Liver (tissue), 9 donors: ENCODE results near the gene PRSS33. TPM values are rescaled to one million over a fixed set of nuclear protein-coding genes. Genes with fewer than 3 reads are reported as not detected.

ENCODE experiments used
- DNase-seq: peaks from one replicate; pipeline ENCODE4 v3.0.0-alpha.2; 2017; ENCODE audit warnings: low spot score
- H3K27ac ChIP-seq, 2 donors: one replicate each; pipeline ENCODE4 v1.7.0; 2013; ENCODE audit warnings: inconsistent platforms in 2 of 2, low read length in 2 of 2, control low read depth in 1 of 2, low read depth in 1 of 2, mild to moderate bottlenecking in 1 of 2
- H3K27me3 ChIP-seq, 4 donors: one replicate each; pipeline versions ENCODE4 v1.6.1 to v1.7.0; 2013; ENCODE audit warnings: low read length in 3 of 4, inconsistent platforms in 1 of 4, mild to moderate bottlenecking in 1 of 4, moderate library complexity in 1 of 4; ENCODE audit not compliant: control insufficient read depth in 4 of 4, insufficient read depth in 4 of 4
- H3K36me3 ChIP-seq, 4 donors: one replicate each; pipeline versions ENCODE4 v1.6.1 to v1.7.0; 2013; ENCODE audit warnings: low read length in 3 of 4, mild to moderate bottlenecking in 3 of 4, low read depth in 1 of 4, moderate library complexity in 1 of 4; ENCODE audit not compliant: control insufficient read depth in 4 of 4, insufficient read depth in 3 of 4
- H3K4me1 ChIP-seq, 4 donors: one replicate each; pipeline versions ENCODE4 v1.6.1 to v1.7.0; 2013; ENCODE audit warnings: low read length in 3 of 4, mild to moderate bottlenecking in 3 of 4, moderate library complexity in 1 of 4; ENCODE audit not compliant: control insufficient read depth in 4 of 4, insufficient read depth in 4 of 4
- H3K4me3 ChIP-seq, 3 donors: one replicate each; pipeline versions ENCODE4 v1.6.1 to v1.7.0; 2013; ENCODE audit warnings: low read length in 3 of 3, control low read depth in 1 of 3, low read depth in 1 of 3, mild to moderate bottlenecking in 1 of 3
- H3K9ac ChIP-seq, 2 donors: one replicate each; pipeline ENCODE4 v1.7.0; 2013; ENCODE audit warnings: low read length in 2 of 2, mild to moderate bottlenecking in 2 of 2, moderate library complexity in 2 of 2, control low read depth in 1 of 2, low read depth in 1 of 2
- H3K9me3 ChIP-seq, 4 donors: one replicate each; pipeline versions ENCODE4 v1.6.1 to v1.7.0; 2013; ENCODE audit warnings: low read length in 3 of 4; ENCODE audit not compliant: control insufficient read depth in 4 of 4
- ATF3 ChIP-seq: IDR thresholded peaks from 2 replicates; pipeline ENCODE4 v1.6.1; 2016; ENCODE audit warnings: antibody characterized with exemption
- FOXA2 ChIP-seq: IDR thresholded peaks from 2 replicates; pipeline ENCODE4 v1.6.1; 2016; ENCODE audit warnings: antibody characterized with exemption
- GABPA ChIP-seq, 2 donors: IDR thresholded peaks in 1 of 2; conservative IDR thresholded peaks in 1 of 2; 2 replicates each; pipeline ENCODE4 v1.6.1; 2016; ENCODE audit warnings: antibody characterized with exemption in 2 of 2, mild to moderate bottlenecking in 1 of 2, moderate library complexity in 1 of 2
- HNF4A ChIP-seq, 2 donors: conservative IDR thresholded peaks; 2 replicates each; pipeline ENCODE4 v1.6.1; 2016; ENCODE audit warnings: antibody characterized with exemption in 2 of 2, mild to moderate bottlenecking in 2 of 2
- HNF4G ChIP-seq: IDR thresholded peaks from 2 replicates; pipeline ENCODE4 v1.6.1; 2016; ENCODE audit warnings: antibody characterized with exemption
- MAX ChIP-seq: IDR thresholded peaks from 2 replicates; pipeline ENCODE4 v1.6.1; 2016; ENCODE audit warnings: antibody characterized with exemption
- NR2F2 ChIP-seq: IDR thresholded peaks from 2 replicates; pipeline ENCODE4 v1.6.1; 2016; ENCODE audit warnings: antibody characterized with exemption
- RAD21 ChIP-seq, 2 donors: IDR thresholded peaks; 2 replicates each; pipeline ENCODE4 v1.6.1; 2016; ENCODE audit warnings: antibody characterized with exemption in 2 of 2, mild to moderate bottlenecking in 2 of 2
- RXRA ChIP-seq, 2 donors: IDR thresholded peaks; 2 replicates each; pipeline ENCODE4 v1.6.1; 2017 to 2018; ENCODE audit warnings: antibody characterized with exemption in 2 of 2, mild to moderate bottlenecking in 1 of 2
- SP1 ChIP-seq: IDR thresholded peaks from 2 replicates; pipeline ENCODE4 v1.6.1; 2018; ENCODE audit warnings: antibody characterized with exemption, mild to moderate bottlenecking
- YY1 ChIP-seq: IDR thresholded peaks from 2 replicates; pipeline ENCODE4 v1.6.1; 2016; ENCODE audit warnings: antibody characterized with exemption, mild to moderate bottlenecking
- WGBS: extraction: QIAGEN DNeasy Blood & Tissue Kit; methylation state at CpG from one replicate; pipeline ENCODE4 v1.1.7; 2013; 5-methylcytosine and 5-hydroxymethylcytosine counted together
- polyA plus RNA-seq, 2 donors: library from polyadenylated mRNA; stranded (reverse) in 1 of 2; unstranded in 1 of 2; fragments of 200-250 nt in 1 of 2; fragments of >200 nt in 1 of 2; fragmentation: Nextera tagmentation in 1 of 2; extraction: Ambion mirVana in 1 of 2; gene quantifications; one replicate each; pipeline versions ENCODE4 v1.2.1 to v1.2.3, GENCODE V29; 2013 to 2015
- total RNA-seq, 2 donors: library from RNA; depleted of rRNA; stranded (reverse); fragments of >200 nt; gene quantifications; one replicate each; pipeline ENCODE4 v1.2.3, GENCODE V29; 2014
- TF ChIP-seq, protein P1 (sequence below): IDR thresholded peaks from 2 replicates; pipeline ENCODE4 v1.6.1; 2016; ENCODE audit warnings: antibody characterized with exemption, mild to moderate bottlenecking
- TF ChIP-seq, protein P2 (sequence below): fragments of 150-350 bp; IDR thresholded peaks from 2 replicates; pipeline ENCODE4 v1.5.1; 2017; ENCODE audit warnings: improper control_type of control experiment, low read depth, low read length; ENCODE audit not compliant: missing input control
- TF ChIP-seq, protein P3 (sequence below): IDR thresholded peaks from 2 replicates; pipeline ENCODE4 v1.6.1; 2016; ENCODE audit warnings: antibody characterized with exemption
- donor health status: healthy.
- donor health status: healthy.
- donor health status: healthy.
- donor health status: healthy.
- donor health status: healthy.

Gene PRSS33
- total and polyA plus RNA-seq, 4 donors: not detected

DNA sequence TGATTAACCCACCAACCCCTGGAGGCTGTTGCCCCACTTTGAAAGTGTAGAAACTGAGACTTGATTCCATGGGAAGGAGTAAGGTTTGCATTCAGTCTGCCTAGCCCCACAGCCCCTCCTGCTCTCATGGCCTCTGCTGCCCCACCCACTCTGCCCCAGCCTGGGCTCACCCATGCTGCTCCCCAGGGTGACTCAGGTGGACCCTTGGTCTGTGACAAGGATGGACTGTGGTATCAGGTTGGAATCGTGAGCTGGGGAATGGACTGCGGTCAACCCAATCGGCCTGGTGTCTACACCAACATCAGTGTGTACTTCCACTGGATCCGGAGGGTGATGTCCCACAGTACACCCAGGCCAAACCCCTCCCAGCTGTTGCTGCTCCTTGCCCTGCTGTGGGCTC is 17.4 kb upstream of the PRSS33 start:
- TF ChIP-seq, protein P1, sequence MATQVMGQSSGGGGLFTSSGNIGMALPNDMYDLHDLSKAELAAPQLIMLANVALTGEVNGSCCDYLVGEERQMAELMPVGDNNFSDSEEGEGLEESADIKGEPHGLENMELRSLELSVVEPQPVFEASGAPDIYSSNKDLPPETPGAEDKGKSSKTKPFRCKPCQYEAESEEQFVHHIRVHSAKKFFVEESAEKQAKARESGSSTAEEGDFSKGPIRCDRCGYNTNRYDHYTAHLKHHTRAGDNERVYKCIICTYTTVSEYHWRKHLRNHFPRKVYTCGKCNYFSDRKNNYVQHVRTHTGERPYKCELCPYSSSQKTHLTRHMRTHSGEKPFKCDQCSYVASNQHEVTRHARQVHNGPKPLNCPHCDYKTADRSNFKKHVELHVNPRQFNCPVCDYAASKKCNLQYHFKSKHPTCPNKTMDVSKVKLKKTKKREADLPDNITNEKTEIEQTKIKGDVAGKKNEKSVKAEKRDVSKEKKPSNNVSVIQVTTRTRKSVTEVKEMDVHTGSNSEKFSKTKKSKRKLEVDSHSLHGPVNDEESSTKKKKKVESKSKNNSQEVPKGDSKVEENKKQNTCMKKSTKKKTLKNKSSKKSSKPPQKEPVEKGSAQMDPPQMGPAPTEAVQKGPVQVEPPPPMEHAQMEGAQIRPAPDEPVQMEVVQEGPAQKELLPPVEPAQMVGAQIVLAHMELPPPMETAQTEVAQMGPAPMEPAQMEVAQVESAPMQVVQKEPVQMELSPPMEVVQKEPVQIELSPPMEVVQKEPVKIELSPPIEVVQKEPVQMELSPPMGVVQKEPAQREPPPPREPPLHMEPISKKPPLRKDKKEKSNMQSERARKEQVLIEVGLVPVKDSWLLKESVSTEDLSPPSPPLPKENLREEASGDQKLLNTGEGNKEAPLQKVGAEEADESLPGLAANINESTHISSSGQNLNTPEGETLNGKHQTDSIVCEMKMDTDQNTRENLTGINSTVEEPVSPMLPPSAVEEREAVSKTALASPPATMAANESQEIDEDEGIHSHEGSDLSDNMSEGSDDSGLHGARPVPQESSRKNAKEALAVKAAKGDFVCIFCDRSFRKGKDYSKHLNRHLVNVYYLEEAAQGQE: no peak
- TF ChIP-seq ATF3 (no peak), GABPA (IDR thresholded peaks at IDR 0.05 in 1 of 2, conservative IDR thresholded peaks at IDR 0.05 in 1 of 2) (no peak), NR2F2 (no peak), RAD21 (IDR thresholded peaks at IDR 0.05) (no peak), YY1 (no peak), MAX (no peak), SP1 (no peak)
- no peaks in the 10 kb centered on the region for H3K27me3 ChIP-seq
- peaks cover 0 to 10% (median 5%) of the 10 kb centered on the region in 4 donors for H3K9me3 ChIP-seq
- no peak for DNase-seq
- H3K4me3 ChIP-seq: no peak overlapping the region
- H3K27ac ChIP-seq: no peak overlapping the region
- 90% methylated on average over 4 of the region's 4 CpGs for WGBS
- no peak overlapping the region for H3K9ac ChIP-seq
- H3K36me3 ChIP-seq: no peaks in the 10 kb centered on the region
- no peaks in the 10 kb centered on the region for H3K4me1 ChIP-seq

DNA sequence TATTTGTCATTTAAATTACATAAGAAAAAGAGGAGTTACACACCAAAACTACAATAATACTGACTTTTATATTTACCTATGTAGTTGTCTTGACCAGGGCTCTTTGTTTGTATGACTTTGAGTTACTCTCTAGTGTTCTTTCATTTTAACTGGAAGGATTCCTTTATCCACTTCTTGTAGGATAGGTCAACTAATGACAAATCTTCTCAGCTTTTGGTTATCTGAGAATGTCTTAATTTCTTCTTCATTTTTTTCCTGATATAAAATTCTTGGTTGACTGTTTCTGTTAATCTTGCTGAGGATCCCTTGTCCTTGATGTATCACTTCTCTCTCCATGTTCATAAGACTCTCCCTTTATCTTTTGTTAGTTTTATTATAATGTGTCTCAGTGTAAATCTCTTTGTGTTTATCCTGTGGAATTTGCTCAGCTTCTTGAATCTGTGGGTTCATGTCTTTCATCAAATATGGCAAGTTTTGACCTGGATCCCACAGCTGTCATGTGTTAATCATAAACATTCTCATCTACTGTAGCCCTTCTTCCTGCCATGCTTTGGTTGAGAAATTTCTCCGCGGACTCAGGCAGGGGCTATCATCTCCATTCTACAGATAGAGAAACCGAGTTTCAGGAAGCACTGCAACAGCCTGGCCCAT is 16.3 kb upstream of the PRSS33 start:
- TF ChIP-seq HNF4A (conservative IDR thresholded peaks at IDR 0.05) (no peak), NR2F2 (no peak), SP1 (no peak), HNF4G (no peak), GABPA (IDR thresholded peaks at IDR 0.05 in 1 of 2, conservative IDR thresholded peaks at IDR 0.05 in 1 of 2) (no peak), YY1 (no peak), RXRA (IDR thresholded peaks at IDR 0.05) (no peak), FOXA2 (no peak)
- TF ChIP-seq, protein P1: no peak
- TF ChIP-seq, protein P2, sequence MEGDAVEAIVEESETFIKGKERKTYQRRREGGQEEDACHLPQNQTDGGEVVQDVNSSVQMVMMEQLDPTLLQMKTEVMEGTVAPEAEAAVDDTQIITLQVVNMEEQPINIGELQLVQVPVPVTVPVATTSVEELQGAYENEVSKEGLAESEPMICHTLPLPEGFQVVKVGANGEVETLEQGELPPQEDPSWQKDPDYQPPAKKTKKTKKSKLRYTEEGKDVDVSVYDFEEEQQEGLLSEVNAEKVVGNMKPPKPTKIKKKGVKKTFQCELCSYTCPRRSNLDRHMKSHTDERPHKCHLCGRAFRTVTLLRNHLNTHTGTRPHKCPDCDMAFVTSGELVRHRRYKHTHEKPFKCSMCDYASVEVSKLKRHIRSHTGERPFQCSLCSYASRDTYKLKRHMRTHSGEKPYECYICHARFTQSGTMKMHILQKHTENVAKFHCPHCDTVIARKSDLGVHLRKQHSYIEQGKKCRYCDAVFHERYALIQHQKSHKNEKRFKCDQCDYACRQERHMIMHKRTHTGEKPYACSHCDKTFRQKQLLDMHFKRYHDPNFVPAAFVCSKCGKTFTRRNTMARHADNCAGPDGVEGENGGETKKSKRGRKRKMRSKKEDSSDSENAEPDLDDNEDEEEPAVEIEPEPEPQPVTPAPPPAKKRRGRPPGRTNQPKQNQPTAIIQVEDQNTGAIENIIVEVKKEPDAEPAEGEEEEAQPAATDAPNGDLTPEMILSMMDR: no peak
- TF ChIP-seq, protein P3, sequence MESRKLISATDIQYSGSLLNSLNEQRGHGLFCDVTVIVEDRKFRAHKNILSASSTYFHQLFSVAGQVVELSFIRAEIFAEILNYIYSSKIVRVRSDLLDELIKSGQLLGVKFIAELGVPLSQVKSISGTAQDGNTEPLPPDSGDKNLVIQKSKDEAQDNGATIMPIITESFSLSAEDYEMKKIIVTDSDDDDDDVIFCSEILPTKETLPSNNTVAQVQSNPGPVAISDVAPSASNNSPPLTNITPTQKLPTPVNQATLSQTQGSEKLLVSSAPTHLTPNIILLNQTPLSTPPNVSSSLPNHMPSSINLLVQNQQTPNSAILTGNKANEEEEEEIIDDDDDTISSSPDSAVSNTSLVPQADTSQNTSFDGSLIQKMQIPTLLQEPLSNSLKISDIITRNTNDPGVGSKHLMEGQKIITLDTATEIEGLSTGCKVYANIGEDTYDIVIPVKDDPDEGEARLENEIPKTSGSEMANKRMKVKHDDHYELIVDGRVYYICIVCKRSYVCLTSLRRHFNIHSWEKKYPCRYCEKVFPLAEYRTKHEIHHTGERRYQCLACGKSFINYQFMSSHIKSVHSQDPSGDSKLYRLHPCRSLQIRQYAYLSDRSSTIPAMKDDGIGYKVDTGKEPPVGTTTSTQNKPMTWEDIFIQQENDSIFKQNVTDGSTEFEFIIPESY: no peak

More for the DNA sequence above, 16.3 kb upstream of the PRSS33 start:
- Histone ChIP-seq H3K4me3 (no peak overlapping the region), H3K27ac (no peak overlapping the region), H3K9ac (no peak overlapping the region), H3K9me3 (peaks cover 0 to 10% (median 5%) of the 10 kb centered on the region in 4 donors), H3K36me3 (no peaks in the 10 kb centered on the region), H3K27me3 (no peaks in the 10 kb centered on the region), H3K4me1 (no peaks in the 10 kb centered on the region)
- no peak for DNase-seq
- WGBS: 77% methylated on average over 3 of the region's 3 CpGs
